DND-41 (cell line): ENCODE measurements around the gene CYB5A.

Experiments used
- ATAC-seq: fragments of 200-7000 bp; cut with Tn5 transposase; 3 replicates; pipeline ENCODE4 v1.9.1; 2021; ENCODE audit warnings: low read depth; ENCODE audit not compliant: insufficient read depth
- DNase-seq: peaks from one replicate; pipeline ENCODE4 v3.0.0-alpha.2; 2020
- H2AFZ ChIP-seq: 2 replicates; pipeline ENCODE4 v1.6.0; 2012; ENCODE audit warnings: low read depth, low read length
- H3K27ac ChIP-seq: 2 replicates; pipeline ENCODE4 v1.5.1; 2012; ENCODE audit warnings: low read length, inconsistent platforms
- H3K27me3 ChIP-seq: fragments of 200-600 bp; sonication (generic); 2 replicates; pipeline ENCODE4 v1.6.0; 2012; ENCODE audit warnings: low read length, mild to moderate bottlenecking, inconsistent platforms; ENCODE audit not compliant: insufficient read depth, poor library complexity
- H3K36me3 ChIP-seq: 2 replicates; pipeline ENCODE4 v1.5.1; 2012; ENCODE audit warnings: low read length, inconsistent platforms; ENCODE audit not compliant: insufficient read depth
- H3K4me1 ChIP-seq: 2 replicates; pipeline ENCODE4 v1.5.1; 2012; ENCODE audit warnings: mild to moderate bottlenecking, low read length; ENCODE audit not compliant: insufficient read depth
- H3K4me2 ChIP-seq: 2 replicates; pipeline ENCODE4 v1.6.0; 2012; ENCODE audit warnings: mild to moderate bottlenecking, moderate library complexity, low read length, inconsistent platforms; ENCODE audit not compliant: insufficient read depth
- H3K4me3 ChIP-seq, 2 experiments: fragments of 200-600 bp in 1 of 2; shearing (Covaris generic) in 1 of 2; 2 replicates each; pipeline ENCODE4 v1.5.1; 2012 to 2016; ENCODE audit warnings: inconsistent platforms in 2 of 2, low read length in 2 of 2, mild to moderate bottlenecking in 2 of 2, low read depth in 1 of 2, moderate library complexity in 1 of 2
- H3K79me2 ChIP-seq: 2 replicates; pipeline ENCODE4 v1.6.0; 2012; ENCODE audit warnings: low read length, inconsistent platforms; ENCODE audit not compliant: insufficient read depth
- H3K9ac ChIP-seq: 2 replicates; pipeline ENCODE4 v1.6.0; 2012; ENCODE audit warnings: low read depth, mild to moderate bottlenecking, inconsistent platforms, low read length, moderate library complexity
- H3K9me3 ChIP-seq: 2 replicates; pipeline ENCODE4 v1.5.1; 2012; ENCODE audit warnings: low read length, moderate library complexity, mild to moderate bottlenecking, inconsistent platforms; ENCODE audit not compliant: insufficient read depth, severe bottlenecking
- H4K20me1 ChIP-seq: 2 replicates; pipeline ENCODE4 v1.6.0; 2012; ENCODE audit warnings: low read length; ENCODE audit not compliant: insufficient read depth
- EZH2 ChIP-seq: IDR thresholded peaks from 3 replicates; pipeline ENCODE4 v1.6.1; 2012; ENCODE audit warnings: borderline replicate concordance, low read depth, mild to moderate bottlenecking, moderate library complexity, low read length, inconsistent platforms; ENCODE audit not compliant: severe bottlenecking
- TF ChIP-seq, protein P1 (sequence below): IDR thresholded peaks from 2 replicates; pipeline ENCODE4 v1.5.1; 2012; ENCODE audit warnings: borderline replicate concordance, low read length, moderate library complexity, mild to moderate bottlenecking; ENCODE audit not compliant: poor library complexity, severe bottlenecking; ENCODE audit errors: extremely low read depth

The CYB5A gene

DNA sequence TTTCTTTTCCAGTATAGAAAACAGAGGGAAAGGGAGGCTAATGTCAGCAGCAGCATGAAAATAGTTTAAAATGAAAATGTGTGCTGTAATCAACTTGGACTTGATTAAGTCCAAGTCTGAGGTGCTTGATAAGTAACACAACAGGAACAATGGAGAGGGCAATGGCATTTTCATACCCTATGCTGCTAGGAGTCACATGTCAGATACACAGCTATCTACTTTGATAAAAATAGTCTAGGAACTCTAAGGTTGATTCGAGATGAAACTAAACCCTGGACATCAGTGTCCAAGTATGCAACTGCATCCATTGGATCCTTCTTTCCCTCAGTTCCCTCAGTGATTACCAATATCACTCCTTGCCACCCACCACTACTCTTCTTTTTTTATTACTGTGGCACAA is 19.2 kb upstream of the CYB5A start:
- Histone ChIP-seq H3K9me3 (peaks cover 4% of the 10 kb centered on the region), H3K4me3 (no peak overlapping the region), H3K4me1 (no peaks in the 10 kb centered on the region), H3K4me2 (no peak overlapping the region), H3K27ac (no peak overlapping the region), H4K20me1 (no peaks in the 10 kb centered on the region), H3K79me2 (no peaks in the 10 kb centered on the region), H2AFZ (no peak overlapping the region), H3K9ac (no peak overlapping the region), H3K27me3 (peaks cover 6% of the 10 kb centered on the region), H3K36me3 (no peaks in the 10 kb centered on the region)
- DNase-seq (no peak), ATAC-seq (no peak)
- TF ChIP-seq, protein P1, sequence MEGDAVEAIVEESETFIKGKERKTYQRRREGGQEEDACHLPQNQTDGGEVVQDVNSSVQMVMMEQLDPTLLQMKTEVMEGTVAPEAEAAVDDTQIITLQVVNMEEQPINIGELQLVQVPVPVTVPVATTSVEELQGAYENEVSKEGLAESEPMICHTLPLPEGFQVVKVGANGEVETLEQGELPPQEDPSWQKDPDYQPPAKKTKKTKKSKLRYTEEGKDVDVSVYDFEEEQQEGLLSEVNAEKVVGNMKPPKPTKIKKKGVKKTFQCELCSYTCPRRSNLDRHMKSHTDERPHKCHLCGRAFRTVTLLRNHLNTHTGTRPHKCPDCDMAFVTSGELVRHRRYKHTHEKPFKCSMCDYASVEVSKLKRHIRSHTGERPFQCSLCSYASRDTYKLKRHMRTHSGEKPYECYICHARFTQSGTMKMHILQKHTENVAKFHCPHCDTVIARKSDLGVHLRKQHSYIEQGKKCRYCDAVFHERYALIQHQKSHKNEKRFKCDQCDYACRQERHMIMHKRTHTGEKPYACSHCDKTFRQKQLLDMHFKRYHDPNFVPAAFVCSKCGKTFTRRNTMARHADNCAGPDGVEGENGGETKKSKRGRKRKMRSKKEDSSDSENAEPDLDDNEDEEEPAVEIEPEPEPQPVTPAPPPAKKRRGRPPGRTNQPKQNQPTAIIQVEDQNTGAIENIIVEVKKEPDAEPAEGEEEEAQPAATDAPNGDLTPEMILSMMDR, result no peak
- TF ChIP-seq EZH2, result no peak

DNA sequence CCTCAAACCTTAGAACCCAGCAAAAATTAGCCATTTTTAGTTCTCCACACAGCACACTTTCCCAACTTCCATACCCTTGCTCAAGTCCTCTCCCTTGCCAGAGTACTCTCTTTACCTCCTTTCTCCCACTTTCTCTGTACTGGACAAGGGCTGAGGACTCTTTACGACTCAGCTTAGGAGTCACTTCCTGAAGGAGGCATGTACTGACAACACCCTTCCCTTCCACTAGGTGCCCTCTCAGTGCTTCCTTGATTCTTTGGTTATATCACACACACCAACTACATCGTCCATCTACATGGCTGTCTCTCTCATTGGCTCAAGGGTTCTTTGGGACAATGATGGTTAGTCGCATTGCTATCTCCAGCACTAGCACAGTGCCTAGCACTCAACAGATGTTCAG is 18.6 kb upstream of the CYB5A start:
- H2AFZ ChIP-seq, result no peak overlapping the region
- peak; percentile 65; the same call in 2 of the 3 replicates for ATAC-seq

DNA sequence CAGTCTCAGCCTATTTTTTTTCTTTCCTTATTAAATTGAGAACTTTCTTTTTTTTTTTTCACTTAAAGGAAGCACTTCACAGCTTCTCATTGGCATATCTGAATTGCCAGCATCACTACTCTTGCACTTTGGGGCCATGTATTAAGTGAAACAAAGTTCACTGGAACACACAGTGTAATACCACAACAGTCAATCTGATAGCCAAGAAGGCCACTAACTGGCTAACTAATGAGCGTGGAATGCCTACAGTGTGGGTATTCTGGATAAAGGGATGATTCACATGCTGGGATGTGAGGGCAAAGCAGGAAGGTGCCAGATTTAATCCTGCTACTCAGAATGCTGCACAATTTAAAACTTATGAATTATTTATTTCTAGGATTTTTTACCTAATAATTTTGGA is 12.2 kb upstream of the CYB5A start:
- Histone ChIP-seq H2AFZ (no peak overlapping the region), H3K4me2 (no peak overlapping the region), H3K79me2 (no peaks in the 10 kb centered on the region), H3K9ac (no peak overlapping the region), H3K9me3 (no peaks in the 10 kb centered on the region), H3K27ac (no peak overlapping the region), H3K27me3 (peaks cover 14% of the 10 kb centered on the region), H4K20me1 (no peaks in the 10 kb centered on the region), H3K4me3 (no peak overlapping the region), H3K36me3 (no peaks in the 10 kb centered on the region), H3K4me1 (no peaks in the 10 kb centered on the region)
- no peak for TF ChIP-seq EZH2
- TF ChIP-seq, protein P1, result no peak
- ATAC-seq (no peak), DNase-seq (no peak)

More for the DNA sequence above, 18.6 kb upstream of the CYB5A start:
- H3K4me3 ChIP-seq, result no peak overlapping the region
- H3K27me3 ChIP-seq, result peaks cover 9% of the 10 kb centered on the region
- no peaks in the 10 kb centered on the region for H3K79me2 ChIP-seq
- TF ChIP-seq EZH2, result no peak
- TF ChIP-seq, protein P1, result peak; percentile 45
- peaks cover 4% of the 10 kb centered on the region for H3K9me3 ChIP-seq
- H4K20me1 ChIP-seq, result no peaks in the 10 kb centered on the region
- DNase-seq, result no peak
- H3K4me2 ChIP-seq, result no peak overlapping the region
- no peak overlapping the region for H3K9ac ChIP-seq
- H3K27ac ChIP-seq, result no peak overlapping the region
- H3K4me1 ChIP-seq, result no peaks in the 10 kb centered on the region
- no peaks in the 10 kb centered on the region for H3K36me3 ChIP-seq

DNA sequence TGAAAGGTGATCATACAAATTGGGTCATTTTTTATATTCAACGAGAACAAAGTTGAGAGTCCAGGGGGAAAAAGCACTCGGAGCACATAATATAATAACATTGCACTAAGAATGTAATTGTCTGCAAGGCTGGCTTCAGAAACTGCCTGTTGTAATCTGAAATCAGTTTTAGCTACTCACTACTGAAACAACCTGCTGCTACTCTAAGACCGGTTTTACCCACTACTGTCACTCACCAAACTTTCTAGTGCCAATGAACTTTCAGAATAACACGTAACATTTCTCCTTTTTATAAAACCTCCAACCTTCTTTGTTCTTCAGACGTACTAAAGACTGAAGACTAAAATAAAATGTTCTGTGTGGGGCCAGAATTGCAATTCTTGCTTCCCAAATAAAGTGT is 11.5 kb upstream of the CYB5A start:
- peaks cover 14% of the 10 kb centered on the region for H3K27me3 ChIP-seq
- H3K9me3 ChIP-seq, result no peaks in the 10 kb centered on the region
- H3K9ac ChIP-seq, result no peak overlapping the region
- TF ChIP-seq, protein P1, result no peak
- TF ChIP-seq EZH2, result no peak
- no peaks in the 10 kb centered on the region for H3K36me3 ChIP-seq
- H3K4me1 ChIP-seq, result no peaks in the 10 kb centered on the region
- ATAC-seq (no peak), DNase-seq (no peak)
- H3K79me2 ChIP-seq, result no peaks in the 10 kb centered on the region
- no peaks in the 10 kb centered on the region for H4K20me1 ChIP-seq
- H3K27ac ChIP-seq, result no peak overlapping the region
- H2AFZ ChIP-seq, result no peak overlapping the region
- H3K4me2 ChIP-seq, result no peak overlapping the region
- no peak overlapping the region for H3K4me3 ChIP-seq
